Erythroblast (primary cell): ENCODE data around the gene RPS6KB2.
"Not testable (repeated sequence)": the region's sequence is repeated elsewhere in the genome, so short reads cannot be mapped to it uniquely, and the experiment has no call there.

Source experiments
- GATA1 ChIP-seq: IDR thresholded peaks from 2 replicates; pipeline ENCODE4 v1.6.1; 2011; ENCODE audit warnings: low read depth, mild to moderate bottlenecking, control low read depth, low read length, moderate library complexity
- POLR2A ChIP-seq: IDR thresholded peaks from 2 replicates; pipeline ENCODE4 v1.6.1; 2011; ENCODE audit warnings: mild to moderate bottlenecking, low read length

- TF ChIP-seq POLR2A, GATA1: not testable (repeated sequence)
Measured at GRCh38 chr11:67476692-67477091, 48.4 kb downstream of the RPS6KB2 start.
